Stimulated activated CD4-positive, alpha-beta T cell treated with anti-CD3 and anti-CD28 coated beads, TNF-alpha, amount 100 ng/mL, for 4 hours (primary cell): ENCODE data around the gene CHPF2.

Experiments used
- DNase-seq, 3 experiments: peaks; one replicate each; pipeline ENCODE4 v3.0.0-alpha.2; 2020; ENCODE audit warnings: low read depth in 3 of 3

CHPF2 gene

DNA sequence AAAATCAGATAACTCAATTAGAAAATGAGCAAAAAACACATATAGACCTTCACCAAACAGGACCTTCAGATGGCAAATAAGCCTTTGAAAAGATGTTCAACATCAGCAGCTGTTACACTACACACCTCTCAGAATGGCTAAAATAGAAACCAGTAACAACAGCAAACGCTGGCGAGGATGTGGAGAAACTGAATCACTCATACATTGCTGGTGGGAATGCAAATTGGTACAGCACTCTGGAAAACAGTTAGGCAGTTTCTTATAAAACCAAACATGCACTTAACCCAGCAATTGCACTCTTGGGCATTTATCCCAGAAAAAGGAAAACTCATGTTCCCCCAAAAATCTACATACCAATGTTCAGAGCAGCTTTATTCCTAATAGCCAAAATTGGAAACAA is 53.9 kb downstream of the CHPF2 start:
- no peak for DNase-seq
